Forelimb muscle (tissue), 1 donor: ENCODE results near the gene RAPGEF1. TPM values are rescaled to one million over a fixed set of nuclear protein-coding genes. Genes with fewer than 3 reads are reported as not detected.

Experiments used
- DNase-seq: peaks from one replicate; pipeline ENCODE4 v3.0.0-alpha.2; 2013; ENCODE audit warnings: low read depth
- polyA plus RNA-seq: library from polyadenylated mRNA; unstranded; fragments of 120-200 nt; gene quantifications from one replicate; pipeline ENCODE4 v1.2.1, GENCODE V29; 2013; ENCODE audit not compliant: insufficient read length

RAPGEF1 gene
- polyA plus RNA-seq, 1 donor: 90.5 TPM

GRCh38 chr9:131530920-131531832, 208.7 kb downstream of the RAPGEF1 start, which contains the start of gene UCK1:
Gene UCK1 (minus strand): TSS chr9:131531263. CDS start chr9:131531174, 89 bp downstream.
- DNase-seq: peak; percentile 16

GRCh38 chr9:131530546-131530919, 209.3 kb downstream of the RAPGEF1 start:
- DNase-seq: no peak

GRCh38 chr9:131529597-131530545, 210.0 kb downstream of the RAPGEF1 start:
- no peak for DNase-seq

GRCh38 chr9:131528886-131529505, 210.9 kb downstream of the RAPGEF1 start:
- DNase-seq: no peak

GRCh38 chr9:131528186-131528585, 211.7 kb downstream of the RAPGEF1 start:
- DNase-seq: no peak

Other genes with a start within 250 kb of the RAPGEF1 start
- 23.6 TPM for gene POMT1, start 237.2 kb downstream of the RAPGEF1 start, polyA plus RNA-seq
- gene UCK1, start 208.8 kb downstream of the RAPGEF1 start, polyA plus RNA-seq: 24.8 TPM
- 0.10 TPM for gene PRRT1B, start 194.6 kb downstream of the RAPGEF1 start, polyA plus RNA-seq